ENCODE results near the gene MSRB3.
A peak's percentile ranks its signal among the peaks of the same experiment; 100 is the strongest.

Gene MSRB3

DNA sequence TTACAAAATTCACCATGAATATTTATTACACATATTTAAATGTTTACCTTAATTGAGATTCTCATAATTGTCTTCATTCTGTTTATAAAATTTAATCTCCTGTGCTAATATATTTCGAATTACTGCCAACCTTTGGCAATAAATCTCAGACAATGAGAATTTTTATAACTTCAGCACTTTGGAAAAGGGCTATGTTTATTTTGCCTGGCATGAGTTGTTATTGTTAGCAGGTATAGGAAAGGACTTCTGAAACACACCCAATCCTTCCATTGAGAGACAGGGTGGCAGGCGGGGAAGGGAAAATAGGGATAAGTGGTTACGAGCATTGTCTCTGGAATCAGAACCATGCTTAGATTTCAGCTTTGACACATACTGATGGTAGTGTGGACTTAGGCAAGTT, 12.1 kb upstream of the MSRB3 start:
- Histone ChIP-seq H3K36me3 (no peaks in the 10 kb centered on the region), H3K4me3 (ENCODE audit: low read depth in 1 of 2, low read length in 1 of 2) (no peak overlapping the region), H3K4me1 (ENCODE audit: control insufficient read depth in 1 of 2, insufficient read depth in 1 of 2, low read depth in 1 of 2, low read length in 1 of 2) (peaks cover 0 to 3% of the 10 kb centered on the region in 2 experiments), H3K27ac (no peak overlapping the region), H3K9me3 (no peaks in the 10 kb centered on the region), H3K27me3 (no peaks in the 10 kb centered on the region)
- TF ChIP-seq, protein P1, sequence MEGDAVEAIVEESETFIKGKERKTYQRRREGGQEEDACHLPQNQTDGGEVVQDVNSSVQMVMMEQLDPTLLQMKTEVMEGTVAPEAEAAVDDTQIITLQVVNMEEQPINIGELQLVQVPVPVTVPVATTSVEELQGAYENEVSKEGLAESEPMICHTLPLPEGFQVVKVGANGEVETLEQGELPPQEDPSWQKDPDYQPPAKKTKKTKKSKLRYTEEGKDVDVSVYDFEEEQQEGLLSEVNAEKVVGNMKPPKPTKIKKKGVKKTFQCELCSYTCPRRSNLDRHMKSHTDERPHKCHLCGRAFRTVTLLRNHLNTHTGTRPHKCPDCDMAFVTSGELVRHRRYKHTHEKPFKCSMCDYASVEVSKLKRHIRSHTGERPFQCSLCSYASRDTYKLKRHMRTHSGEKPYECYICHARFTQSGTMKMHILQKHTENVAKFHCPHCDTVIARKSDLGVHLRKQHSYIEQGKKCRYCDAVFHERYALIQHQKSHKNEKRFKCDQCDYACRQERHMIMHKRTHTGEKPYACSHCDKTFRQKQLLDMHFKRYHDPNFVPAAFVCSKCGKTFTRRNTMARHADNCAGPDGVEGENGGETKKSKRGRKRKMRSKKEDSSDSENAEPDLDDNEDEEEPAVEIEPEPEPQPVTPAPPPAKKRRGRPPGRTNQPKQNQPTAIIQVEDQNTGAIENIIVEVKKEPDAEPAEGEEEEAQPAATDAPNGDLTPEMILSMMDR (IDR thresholded peaks at IDR 0.05): no peak

DNA sequence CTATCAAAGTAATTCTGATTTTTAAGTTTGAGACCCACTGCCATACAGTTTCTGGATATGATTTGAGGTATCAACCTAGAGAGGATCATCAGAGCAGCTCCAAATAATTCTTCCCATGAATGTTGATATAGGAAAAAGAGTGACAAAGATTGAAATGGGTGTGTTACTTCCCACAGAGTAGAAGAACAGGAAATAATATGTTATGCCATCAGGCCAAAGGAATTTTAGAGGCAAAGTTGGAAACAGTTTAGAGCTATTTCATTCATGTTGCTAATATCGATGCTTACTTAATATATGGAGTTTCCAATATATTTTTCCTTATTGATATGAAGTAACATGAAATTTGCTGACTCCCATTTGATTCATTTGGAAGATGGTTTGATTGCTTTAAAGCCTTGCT, 8.9 kb upstream of the MSRB3 start:
- H3K27ac ChIP-seq: no peak overlapping the region
- no peaks in the 10 kb centered on the region for H3K9me3 ChIP-seq
- no peak overlapping the region for H3K4me3 ChIP-seq (ENCODE audit: low read depth in 1 of 2, low read length in 1 of 2)
- no peaks in the 10 kb centered on the region for H3K27me3 ChIP-seq
- H3K36me3 ChIP-seq: no peaks in the 10 kb centered on the region
- TF ChIP-seq, protein P1 (IDR thresholded peaks at IDR 0.05): no peak
- no peaks in the 10 kb centered on the region for H3K4me1 ChIP-seq (ENCODE audit: control insufficient read depth in 1 of 2, insufficient read depth in 1 of 2, low read depth in 1 of 2, low read length in 1 of 2)

DNA sequence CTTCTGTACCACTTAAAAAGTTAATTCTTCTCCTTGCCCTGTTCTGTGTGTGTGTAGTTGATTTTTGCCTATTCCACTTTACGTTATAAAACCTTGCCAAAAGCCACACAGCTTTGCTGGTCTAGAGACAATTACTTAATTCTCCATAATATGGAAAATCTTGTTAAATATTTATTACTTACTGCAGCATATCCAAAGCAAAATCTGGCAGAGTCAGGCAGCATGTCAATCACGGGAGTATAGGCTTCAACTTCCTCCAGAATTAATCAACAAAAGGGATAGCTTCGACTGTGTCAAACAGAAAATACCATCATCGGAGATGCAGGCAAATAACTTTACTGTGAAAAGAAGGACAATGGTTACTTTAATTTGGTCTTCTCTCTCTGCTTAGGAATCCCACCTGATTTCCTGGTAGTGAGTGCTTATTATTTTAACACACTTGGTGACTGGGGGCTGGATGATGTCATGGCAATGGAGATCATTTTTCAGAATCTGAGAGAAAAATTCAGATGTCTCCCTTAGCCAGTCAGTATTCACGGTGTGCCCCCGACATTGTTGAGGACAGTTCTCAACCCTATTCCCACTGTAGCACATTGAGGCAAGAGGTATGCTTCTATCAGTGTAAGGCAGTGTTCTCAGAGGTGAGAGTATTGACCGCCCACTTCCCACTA, 3.7 kb upstream of the MSRB3 start:
- Histone ChIP-seq H3K36me3 (no peaks in the 10 kb centered on the region), H3K27me3 (no peaks in the 10 kb centered on the region), H3K9me3 (no peaks in the 10 kb centered on the region), H3K27ac (no peak overlapping the region), H3K4me1 (ENCODE audit: control insufficient read depth in 1 of 2, insufficient read depth in 1 of 2, low read depth in 1 of 2, low read length in 1 of 2) (peaks cover 20% of the 10 kb centered on the region in 2 experiments), H3K4me3 (ENCODE audit: low read depth in 1 of 2, low read length in 1 of 2) (no peak overlapping the region)
- TF ChIP-seq, protein P1 (IDR thresholded peaks at IDR 0.05): no peak

DNA sequence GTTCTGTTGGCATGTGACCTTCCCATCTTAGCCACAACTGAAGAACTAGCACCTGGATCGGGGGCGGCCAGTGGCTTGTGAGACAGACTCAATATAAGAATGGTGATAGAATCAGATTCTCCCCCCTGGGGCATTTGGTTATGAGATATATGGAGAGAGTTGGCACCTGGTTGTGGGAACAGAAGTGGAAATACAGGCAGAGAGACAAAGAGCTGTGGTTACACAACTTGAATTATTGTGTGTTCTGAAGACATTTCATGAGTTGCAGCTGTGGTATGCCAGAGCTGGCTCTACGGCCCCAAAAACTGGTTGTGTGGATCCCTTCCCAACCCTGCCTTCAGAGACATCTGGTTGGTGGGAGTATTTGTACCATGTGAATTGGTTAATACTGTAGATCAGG, 2.9 kb upstream of the MSRB3 start:
- Histone ChIP-seq H3K27me3 (no peaks in the 10 kb centered on the region), H3K27ac (no peak overlapping the region), H3K36me3 (no peaks in the 10 kb centered on the region), H3K4me3 (ENCODE audit: low read depth in 1 of 2, low read length in 1 of 2) (no peak overlapping the region), H3K4me1 (ENCODE audit: control insufficient read depth in 1 of 2, insufficient read depth in 1 of 2, low read depth in 1 of 2, low read length in 1 of 2) (peaks cover 28 to 29% of the 10 kb centered on the region in 2 experiments), H3K9me3 (no peaks in the 10 kb centered on the region)
- TF ChIP-seq, protein P1 (IDR thresholded peaks at IDR 0.05): no peak

DNA sequence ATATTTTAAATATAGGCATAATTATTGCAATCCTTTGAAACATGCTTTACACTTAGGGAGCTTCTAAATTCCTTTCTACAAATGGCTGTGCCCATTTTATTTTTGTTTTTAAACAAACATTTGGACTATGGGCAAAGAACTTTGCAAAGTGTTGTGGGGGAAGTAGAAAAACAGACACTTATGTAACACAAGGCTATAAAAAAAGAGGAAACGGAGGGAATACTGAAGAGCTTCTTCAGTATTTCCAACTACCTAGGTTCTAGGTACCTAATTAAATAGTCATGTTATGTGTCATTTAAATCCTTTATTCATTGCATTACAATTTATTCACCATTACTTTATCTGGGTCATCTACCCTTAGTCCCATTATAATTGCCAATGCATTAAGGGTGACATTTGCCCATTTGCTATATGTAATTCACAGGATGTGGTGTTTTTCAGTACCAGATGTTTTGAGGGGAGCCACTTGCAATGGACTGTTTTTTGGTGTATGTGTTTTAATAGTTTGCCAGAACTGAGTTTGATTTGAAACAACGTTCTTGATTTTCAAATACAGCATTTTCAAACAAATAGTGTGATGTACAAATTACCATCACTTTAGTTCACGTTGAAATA, 1.5 kb upstream of the MSRB3 start:
- Histone ChIP-seq H3K36me3 (no peaks in the 10 kb centered on the region), H3K27ac (peak overlapping the region; percentile 79), H3K4me3 (ENCODE audit: low read depth in 1 of 2, low read length in 1 of 2) (no peak overlapping the region), H3K4me1 (ENCODE audit: control insufficient read depth in 1 of 2, insufficient read depth in 1 of 2, low read depth in 1 of 2, low read length in 1 of 2) (peaks cover 40 to 43% of the 10 kb centered on the region in 2 experiments), H3K9me3 (no peaks in the 10 kb centered on the region), H3K27me3 (no peaks in the 10 kb centered on the region)
- TF ChIP-seq, protein P1 (IDR thresholded peaks at IDR 0.05): no peak
